Stimulated activated CD4-positive, alpha-beta T cell treated with anti-CD3 and anti-CD28 coated beads, Interleukin-4, amount 100 ng/mL, for 24 hours (primary cell): ENCODE results near the gene MLXIP.
"Not testable (repeated sequence)": the region's sequence is repeated elsewhere in the genome, so short reads cannot be mapped to it uniquely, and the experiment has no call there.

Source experiments
- DNase-seq: peaks from one replicate; pipeline ENCODE4 v3.0.0-alpha.2; 2020

Gene MLXIP

DNA sequence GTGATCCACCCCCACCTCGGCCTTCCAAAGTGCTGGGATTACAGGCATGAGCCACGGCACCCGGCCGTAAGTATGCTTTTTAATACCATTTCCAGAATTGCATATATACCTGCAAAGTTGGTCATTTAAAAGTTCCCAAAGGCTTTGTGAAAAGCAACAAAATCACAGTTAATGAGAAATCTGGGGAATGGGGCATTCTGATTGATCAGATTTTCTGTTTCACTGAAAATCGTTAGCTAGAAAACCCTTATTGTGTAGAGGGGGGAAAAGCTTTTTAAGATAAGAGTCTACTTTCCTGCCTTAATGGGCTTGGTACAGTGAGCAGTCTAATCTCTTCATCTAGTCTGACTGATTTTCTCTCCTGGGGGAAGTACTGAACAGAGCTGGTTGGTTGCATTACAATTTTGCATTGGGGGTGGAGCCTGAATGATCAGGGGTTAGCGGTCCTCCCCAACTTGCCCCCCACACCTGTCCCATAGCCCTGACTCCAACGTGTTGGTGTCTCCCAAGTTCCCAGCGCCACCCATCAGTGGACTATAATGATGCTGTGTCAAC lies 71.6 kb downstream of the MLXIP start:
- DNase-seq = no peak

DNA sequence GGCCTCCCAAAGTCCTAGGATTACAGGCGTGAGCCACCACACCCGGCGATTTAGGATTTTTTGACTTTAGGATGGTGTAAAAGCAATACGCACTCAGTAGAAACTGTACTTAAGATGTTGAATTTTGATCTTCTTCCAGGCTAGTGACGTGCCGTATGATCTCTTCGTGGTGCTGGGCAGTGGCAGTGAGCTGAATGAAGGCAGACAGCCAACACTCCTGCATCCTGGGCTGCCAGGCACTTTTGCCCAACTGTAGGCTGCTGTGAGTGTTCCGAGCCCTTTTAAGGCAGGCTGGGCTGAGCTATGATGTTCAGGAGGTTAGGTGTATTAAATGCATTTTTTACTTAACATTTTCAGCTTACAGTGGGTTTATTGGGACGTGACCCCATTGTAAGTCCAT lies 74.2 kb downstream of the MLXIP start:
- DNase-seq = no peak

DNA sequence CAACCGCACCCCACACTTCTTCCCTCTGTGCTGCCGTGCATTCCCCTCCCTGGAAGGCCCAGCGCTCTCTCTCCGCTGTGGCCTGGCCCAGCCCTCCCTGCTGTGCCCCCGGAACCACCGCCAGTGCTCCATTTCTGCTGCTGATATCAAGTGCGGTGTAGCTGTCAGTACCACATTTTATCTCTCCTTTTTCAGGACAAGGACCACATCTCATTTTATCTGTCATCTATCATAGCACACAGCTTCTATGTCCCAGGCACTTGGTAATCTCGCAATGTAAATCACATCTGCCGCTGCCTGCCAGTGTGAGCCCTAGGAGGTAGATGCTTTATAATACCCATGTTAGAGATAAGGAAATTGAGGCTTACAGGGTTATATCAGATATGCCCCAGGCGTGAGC lies 77.1 kb downstream of the MLXIP start:
- DNase-seq = no peak

DNA sequence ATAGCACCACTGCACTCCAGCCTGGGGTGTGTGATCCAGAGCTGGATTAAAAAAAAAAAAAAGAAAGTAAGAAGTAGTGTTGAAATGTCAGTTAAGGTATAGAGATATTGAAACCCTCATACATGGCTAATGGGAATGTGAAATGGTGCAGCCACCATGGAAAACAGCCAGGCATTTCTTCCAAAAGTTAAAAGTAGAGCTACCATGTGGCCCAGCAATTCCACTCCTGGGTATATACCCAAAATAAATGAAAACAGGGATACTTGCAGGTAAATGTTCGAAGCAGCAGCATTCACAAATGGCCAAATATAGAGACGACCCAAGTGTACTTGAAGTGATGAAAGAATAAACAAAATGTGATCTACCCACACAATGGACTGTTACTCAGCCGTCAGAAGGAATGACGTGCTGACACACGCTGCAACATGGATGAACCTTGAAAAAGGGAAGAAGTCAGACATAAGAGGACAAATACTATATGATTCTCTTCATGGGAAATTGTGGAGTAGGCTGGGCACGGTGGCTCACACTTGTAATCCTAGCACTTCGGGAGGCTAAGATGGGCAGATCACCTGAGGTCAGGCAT lies 80.2 kb downstream of the MLXIP start:
- no peak for DNase-seq

DNA sequence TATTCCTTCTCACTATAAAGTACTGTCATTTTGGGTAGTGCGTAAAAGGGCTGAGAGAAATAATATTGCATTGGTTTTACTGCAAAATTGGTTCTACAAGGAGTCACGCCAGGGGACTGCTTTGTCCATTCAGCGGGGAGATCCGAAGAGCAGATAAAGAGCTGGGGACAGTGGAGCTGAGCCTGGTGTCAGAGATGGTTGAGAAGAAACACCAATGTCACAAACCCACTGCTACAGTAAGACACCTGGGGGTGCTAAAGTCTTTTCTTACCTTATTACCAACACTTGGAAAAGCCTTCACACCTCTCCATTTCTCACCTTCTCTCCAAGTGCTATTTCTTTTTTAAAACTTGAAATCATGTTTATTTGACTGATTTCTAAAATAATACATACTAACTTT lies 81.3 kb downstream of the MLXIP start:
- DNase-seq = no peak

DNA sequence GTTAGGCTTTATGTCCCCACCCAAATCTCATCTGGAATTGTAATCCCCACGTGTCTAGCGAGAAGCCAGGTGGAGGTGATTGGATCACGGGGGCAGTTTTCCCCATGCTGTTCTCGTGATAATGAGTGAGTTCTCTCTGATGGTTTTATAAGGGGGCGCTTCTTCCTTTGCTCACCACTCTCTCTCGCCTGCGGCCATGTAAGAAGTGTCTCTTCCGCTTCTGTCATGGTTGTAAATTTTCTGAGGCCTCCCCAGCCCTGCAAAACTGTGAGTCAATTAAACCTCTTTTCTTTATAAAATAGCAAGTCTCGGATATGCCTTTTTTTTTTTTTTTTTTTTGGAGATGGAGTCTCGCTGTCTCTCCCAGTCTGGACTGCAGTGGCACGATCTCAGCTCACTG lies 82.2 kb downstream of the MLXIP start:
- no peak for DNase-seq

DNA sequence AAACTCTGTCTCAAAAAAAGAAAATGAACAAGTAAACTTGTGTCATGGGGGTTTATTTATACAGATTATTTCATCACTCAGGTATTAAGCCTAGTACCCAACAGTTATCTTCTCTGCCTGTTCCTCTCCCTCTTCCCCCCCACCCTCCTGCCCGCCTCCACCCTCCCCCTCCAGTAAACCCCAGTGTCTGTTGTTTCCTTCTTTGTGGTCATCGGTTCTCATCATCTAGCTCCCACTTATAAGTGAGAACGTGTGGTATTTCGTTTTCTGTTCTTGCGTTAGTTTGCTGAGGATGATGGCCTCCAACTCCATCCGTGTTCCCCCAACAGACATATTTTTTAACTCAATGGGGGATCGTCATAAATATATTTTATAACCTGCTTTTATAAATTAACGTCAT lies 83.1 kb downstream of the MLXIP start:
- no peak for DNase-seq

DNA sequence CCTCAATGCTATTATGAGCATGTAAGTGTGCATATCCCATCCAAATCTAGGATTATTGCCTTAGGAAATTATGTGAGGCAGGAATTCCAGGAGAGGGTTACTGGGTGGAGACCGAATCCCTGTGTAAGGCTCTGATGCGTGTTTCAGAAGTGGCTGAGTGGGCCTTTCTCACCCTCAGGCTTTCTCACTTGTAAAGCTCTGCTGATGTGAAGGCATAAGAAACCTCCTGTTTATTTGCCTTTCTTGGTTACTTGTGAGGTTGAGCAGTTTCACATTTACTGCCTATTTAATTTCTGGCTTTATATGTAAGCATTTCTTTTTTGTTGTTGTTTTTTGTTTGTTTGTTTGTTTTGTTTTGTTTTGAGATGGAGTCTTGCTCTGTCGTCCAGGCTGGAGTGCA lies 84.4 kb downstream of the MLXIP start:
- no peak for DNase-seq

DNA sequence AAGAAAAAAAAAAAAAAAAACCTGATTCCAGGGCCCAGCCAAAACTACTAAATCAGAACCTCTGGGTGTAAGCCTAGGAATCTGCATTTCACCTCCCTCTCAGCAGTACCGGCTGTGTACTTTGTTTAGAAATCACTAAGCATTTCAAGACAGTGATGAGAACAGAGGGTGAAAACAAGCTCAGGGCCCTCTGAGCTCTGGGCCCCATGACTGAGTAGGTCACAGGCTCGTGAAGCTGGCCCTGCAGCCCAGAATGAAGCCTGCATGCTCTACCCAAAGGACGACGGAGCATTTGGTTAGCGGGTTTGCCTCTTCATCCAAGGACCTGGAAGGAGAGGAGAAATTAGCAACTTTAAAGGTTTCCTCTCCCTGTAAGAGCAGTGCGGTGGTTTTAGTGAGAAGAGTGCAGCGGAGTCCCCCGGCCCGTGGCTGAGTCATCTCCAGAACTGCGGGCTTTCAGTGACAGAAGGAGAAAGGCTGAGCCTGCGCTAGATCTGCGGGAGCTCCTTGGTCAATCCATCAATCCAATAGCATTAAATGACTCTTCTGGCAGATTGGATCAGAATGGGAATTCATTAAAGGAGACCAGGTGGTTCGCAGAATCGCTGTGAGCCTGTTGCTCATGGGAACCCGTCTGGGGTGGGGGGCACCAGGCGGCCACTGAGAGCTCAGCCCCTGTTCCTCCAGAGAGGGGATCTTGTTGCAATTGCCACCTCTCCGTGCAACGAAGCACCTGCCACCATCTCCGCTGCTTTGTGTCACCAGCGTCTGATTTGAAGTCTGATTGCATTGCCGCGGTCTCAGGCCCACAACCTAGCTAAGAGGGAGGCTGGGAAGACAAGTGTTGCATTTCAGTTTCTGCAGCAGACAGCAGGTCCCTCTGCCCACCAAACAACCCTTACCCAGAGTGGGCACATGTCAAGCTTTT lies 88.1 kb downstream of the MLXIP start:
- peak; percentile 52 for DNase-seq

DNA sequence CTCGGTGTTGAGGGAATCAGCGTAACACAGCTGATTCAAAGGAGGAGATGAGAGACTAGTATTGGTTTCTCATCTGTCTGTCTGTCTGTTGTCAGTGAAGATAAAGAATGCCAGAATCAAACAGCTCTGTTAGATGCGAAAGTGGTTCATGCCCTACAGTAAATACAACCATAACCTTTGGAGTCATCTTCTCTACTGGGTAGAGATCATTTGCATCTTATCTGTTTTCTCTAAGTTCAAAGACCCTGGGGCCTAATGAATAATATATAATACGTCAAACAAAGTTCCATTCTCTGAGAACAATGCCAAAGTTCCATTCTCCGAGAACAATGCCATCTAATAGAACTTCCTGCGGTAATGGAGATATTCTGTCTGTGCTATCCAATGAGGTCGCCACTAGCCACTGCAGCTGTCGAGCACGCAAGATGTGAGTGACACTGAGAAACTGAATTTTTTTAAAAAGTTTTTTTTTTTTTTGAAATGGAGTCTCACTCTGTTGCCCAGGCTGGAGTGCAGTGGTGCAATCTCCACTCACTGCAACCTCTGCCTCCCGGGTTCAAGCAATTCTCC lies 88.9 kb downstream of the MLXIP start:
- no peak for DNase-seq

DNA sequence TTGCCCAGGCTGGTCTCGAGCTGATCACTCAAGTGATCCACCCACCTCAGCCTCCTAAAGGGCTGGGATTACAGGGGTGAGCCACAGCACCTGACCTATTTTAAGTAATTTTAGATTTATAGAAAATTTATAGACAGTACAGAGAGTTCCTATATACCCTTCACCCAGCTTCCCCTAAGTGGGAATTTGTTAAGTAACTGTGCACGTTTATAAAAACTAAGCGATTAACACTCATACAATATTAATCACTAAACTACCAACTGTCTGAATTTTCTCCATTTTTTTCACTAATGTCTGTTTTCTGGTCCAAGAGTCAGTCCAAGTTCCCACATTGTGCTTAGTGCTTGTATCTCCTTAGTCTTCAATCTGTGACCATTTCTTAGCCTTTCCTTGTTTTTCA lies 89.9 kb downstream of the MLXIP start:
- no peak for DNase-seq

DNA sequence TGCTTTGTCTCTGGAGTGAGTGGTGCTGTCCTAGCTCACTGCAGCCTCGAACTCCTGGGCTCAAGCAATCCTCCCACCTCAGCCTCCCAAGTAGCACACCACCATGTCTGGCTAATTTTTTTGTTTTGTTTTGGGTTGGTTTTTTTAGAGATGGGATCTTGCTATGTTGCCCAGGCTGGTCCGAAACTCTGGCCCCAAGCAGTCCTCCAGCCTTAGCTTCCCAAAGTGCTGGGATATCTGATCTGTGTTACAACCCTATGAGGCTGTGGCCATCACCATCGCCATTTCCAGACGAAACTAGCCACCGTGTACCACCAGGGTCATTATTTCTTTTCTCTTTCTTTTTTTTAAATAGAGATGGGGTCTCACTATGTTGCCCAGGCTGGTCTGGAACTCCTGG lies 92.8 kb downstream of the MLXIP start:
- no peak for DNase-seq

DNA sequence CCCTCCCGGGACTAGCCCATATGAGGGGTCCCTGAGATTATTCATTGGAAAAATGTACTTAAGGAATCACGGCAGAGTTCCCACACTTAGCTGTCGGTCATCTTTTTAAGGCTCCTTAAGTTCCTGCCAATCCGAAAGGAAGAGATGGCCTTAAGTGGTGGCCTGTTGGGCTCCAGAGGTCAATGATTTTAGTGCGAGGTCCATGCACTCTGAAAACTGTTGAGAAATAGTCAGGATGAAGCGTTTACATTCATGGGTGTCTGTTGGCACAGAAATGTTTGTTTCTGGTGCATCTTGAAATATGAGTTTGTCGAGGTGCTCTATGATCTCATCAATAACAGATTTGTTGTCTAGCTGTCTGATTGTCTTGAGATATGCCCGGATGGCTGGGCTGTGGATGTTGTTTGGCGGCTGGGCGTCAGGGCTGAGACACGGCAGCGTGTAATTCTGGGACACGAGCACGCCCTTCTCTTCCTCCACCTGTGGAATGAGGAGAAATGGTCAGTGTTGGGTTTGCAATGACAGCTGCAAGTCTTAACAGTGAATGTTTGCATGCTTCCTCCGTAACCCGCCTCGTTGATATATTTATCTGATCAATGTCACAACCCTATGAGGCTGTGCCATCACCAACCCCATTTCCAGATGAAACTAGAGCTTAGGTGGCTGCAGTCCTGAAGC lies 93.8 kb downstream of the MLXIP start:
- DNase-seq = no peak

DNA sequence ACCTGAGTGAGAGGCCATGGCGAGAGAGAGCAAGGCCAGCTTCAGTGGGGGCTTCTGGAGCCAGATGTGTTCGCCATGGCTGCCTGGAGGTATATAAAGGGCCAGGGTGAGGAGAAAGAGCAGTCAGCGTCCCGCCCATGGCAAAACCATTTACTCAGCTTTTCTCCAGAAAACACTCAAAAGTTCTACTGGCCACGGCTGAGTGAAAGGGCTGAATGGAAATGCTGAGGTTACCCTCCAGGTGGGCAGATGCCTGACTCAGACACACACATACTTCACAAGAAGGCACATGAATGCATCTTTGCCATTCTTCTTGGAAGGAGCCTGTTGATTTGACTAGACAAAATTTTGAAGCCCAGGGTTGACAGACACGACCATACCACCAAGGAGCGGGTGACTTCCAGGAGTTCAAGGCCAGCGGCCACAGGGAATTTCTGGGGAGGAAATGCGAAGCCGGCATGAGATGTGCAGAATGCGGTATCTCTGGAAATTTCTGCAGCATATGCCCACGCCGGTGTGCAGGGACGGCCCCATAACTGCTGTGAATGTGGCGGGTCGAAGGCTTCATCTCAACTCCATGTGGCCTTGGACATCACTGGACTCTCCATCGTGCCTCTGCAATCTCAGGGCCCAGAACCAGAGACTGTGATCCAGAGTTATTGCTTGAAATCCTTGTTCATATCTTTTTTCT lies 95.7 kb downstream of the MLXIP start, which contains the start of gene IL31:
IL31 (minus strand) TSS at position 67 of the 691 bp plus-strand sequence; CDS start at position 18, 49 bp downstream.
- DNase-seq = no peak

DNA sequence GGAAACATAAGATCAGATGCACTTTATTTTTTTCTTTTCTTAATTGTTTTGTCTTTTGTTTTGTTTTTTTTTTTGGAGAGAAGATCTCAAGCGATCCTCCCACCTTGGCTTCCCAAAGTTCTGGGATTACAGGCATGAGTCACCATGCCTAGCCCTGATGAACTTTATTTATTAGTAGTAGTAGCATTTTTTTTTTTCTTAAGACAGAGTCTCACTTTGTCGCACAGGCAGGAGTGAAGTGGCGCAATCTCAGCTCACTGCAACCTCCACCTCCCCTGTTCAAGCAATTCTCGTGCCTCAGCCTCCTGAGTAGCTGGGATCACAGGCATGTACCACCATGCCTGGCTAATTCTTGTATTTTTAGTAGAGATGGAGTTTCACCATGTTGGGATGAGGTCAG lies 97.9 kb downstream of the MLXIP start:
- DNase-seq = not testable (repeated sequence)

DNA sequence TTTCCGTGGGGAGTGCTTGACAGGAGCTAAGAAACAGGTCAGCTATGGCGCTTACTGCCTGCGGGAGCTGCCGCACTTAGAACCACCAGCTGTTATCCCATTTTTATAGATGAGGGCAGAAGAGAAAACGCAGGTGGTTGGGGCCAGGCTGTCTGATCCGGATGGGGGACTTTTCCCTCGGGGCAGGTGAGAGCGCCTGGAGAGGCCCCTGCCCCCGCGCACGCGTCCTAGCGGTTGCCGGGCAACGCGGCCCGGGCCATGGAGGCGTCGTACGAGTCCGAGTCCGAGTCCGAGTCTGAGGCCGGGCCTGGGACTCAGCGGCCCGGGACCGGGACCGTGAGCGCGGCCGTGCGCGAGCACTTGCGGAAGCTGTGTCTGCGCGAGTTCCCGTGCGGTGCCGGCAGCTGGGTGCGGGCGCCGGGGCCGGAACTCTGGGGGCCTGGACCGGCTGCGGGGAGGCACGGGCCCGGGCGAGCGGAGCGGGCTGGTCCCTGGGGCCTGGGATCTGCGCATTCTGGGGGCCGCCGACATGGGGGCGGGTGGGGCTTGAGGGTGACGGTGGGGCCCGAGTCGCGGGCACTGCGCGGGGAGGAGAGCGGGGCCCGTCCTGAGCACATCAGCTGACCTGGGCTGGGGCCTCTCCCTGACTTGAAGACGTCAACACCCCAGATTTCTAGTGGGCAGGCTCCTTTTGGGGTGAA lies 104.5 kb downstream of the MLXIP start, which contains the start of gene LRRC43:
LRRC43 (plus strand) TSS at position 237 of the 701 bp plus-strand sequence; CDS start at position 259, 22 bp downstream.
- no peak for DNase-seq

DNA sequence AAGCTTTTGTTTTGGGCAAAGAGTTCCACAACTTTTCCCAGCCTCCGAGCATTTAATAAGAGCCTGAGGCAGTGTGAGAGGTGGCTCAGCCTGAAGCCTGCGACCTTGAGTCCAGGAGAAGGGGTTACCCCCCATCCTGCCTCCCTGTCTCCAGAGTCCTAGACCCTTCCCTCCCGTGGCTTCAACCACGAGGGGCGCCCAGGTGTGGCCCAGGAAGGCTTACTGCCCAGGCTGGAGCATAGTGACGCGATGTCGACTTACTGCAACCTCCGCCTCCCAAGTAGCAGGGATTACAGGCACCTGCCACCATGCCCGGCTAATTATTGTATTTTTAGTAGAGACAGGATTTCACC lies 105.0 kb downstream of the MLXIP start:
- DNase-seq = no peak

DNA sequence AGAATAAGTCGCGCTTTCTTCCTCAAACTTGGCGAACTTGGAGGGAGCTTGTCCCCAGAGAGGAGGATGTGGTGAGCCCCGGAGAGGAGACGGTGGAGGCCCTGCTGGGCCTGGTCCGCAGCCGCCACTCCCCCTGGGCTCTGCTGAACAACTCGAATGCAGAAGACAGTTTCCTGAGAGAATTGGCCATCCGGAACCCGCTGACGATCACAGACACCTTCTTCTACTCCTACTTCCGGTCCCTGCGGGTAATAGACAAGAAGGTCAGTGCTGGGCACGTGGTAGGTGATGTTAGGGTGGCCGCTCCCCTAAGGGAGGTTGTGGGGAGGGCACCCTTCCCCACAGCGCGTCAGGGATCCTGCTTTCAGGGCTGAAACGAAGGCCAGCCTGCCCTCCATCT lies 106.0 kb downstream of the MLXIP start:
- no peak for DNase-seq

DNA sequence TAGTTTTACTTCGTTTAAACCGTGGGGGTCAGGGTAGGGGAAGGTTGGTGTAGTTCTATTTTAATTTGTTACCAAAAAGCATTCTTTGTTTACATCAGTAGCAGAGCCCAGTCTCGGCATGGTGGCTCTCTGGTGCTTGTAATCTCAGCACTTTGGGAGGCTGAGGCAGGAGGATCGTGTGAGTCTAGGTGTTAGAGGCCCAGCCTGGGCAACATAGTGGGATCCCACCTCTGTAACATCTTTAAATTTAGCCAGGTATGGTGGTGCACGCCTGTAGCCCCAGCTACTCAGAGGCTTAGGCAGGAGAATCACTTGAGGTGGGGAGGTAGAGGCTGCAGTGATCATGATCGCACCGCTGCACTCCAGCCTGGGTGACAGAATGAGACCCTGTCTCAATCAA lies 106.5 kb downstream of the MLXIP start:
- no peak for DNase-seq

DNA sequence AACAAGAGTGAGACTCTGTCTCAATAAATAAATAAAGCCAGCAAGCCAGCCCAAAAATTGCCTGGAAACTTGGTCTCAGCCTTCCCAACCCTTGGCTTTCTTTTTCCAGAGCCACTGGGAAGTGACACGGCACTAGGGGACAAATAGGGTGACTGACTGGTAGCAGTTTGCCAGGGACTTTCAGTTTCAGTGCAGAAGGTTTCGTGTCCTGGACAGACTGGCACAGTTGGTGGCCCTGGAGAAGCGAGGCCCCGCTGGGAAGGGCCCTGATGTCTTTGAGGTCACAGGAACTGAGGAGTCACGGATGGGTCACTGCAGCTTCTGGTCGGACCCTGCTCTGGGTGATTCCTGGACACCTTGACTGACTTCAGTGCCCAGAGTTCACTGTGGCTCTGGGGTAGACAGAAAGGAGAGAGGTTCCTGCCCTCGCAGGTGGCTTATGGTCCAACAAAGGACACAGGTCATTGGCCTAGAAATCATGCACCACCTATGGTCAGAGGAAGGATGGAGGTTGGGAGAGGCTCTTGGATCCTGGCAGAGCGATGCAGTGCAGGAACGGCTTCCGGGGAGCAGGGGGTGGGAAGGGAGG lies 107.0 kb downstream of the MLXIP start:
- no peak for DNase-seq

DNA sequence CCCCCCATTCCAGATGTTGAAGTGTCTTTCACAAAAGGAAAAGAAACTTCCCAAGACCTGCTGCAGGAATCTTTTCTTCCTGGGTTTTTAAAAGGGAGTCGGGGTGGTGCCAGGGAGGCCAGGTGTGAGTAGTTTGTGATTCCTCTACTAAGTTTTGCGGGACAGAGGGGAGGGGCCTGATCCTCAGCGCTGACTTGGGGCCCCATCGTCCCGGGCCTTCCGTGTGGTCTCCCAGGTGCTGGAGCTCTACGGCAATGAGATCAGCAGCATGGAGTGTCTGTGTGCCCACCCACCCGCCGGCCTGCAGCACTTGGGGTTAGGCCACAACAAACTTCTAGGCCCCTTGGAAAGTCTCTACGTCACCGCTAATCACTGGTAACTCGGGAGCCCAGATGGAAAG lies 108.9 kb downstream of the MLXIP start:
- no peak for DNase-seq
